ENCODE measurements around the gene BCL10.

BCL10 gene

GRCh38 chr1:85220756-85221201 lies 55.7 kb downstream of the BCL10 start:
- DNase-seq (ENCODE audit: low spot score) = no peak

DNA sequence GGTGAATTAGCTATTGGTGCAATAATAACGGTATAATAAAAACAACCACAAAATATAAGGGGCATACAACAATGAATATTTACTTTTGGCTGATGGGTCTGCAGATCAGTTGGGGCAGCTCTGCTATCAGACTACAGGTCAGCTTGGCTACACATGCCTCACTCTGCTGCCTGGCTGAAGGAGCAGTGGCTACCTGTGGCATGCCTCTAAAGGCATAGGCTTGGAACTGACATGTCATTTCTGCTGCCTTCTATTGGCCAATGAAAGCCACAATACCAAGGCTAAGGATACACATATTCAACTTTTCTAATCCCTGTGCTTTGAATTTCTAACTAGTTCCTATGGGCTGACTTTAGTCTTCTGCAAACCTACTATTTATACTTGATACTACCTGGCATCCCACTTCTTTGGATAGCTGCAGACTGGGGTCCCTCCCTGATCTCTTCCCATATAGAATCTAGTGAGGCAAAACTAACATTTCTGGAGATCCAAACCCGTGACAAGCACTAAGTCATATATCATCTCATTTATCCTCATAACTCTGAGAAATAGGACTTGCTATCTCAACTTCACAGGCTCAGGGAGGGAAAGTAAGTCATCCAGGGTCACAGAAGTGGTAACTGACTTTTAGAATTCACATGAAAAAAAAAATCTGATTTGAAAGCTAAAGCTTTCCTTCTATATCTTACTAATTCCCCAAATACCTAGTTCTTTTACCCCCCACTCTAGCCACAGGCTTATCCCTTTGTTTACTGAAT lies 56.4 kb downstream of the BCL10 start:
- no peak for DNase-seq (ENCODE audit: low spot score)

GRCh38 chr1:85216697-85217096 lies 59.7 kb downstream of the BCL10 start:
- DNase-seq (ENCODE audit: low spot score) = no peak
